Measurements from ENCODE around the gene TSHZ2.

Gene TSHZ2

DNA sequence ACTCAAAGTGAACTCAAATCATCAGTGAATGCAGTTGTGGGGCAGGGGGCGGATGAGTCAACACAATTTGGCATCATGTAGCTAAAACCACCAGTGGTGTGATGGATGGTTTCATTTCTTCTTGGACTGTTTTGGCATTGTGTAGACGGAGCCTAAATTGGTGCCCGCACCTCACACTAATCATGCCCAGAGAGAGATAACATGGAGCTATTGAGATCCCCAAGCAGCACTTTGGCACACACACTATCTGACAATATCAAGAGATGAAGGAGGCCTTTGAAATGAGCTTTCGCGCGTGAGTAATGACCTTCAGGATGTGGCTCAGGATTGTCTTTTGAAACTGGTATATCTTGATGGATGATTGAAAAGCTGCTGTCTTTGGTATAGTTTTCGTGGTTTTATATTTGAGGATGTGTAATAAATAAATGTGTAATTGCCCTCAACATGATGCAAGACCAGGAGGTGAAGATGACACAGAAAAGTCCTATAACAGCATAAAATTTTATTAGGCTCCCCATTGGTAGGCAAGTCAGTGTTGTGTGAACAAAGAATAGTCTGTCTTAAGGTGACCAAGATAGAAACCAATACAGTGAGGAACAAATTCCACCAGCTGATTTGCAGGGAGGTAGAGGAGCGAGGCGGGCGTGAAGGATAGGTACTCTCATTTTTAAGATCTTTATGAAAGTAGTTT is 174.2 kb downstream of the TSHZ2 start:
- TF ChIP-seq CTCF (IDR thresholded peaks at IDR 0.05) = no peak

DNA sequence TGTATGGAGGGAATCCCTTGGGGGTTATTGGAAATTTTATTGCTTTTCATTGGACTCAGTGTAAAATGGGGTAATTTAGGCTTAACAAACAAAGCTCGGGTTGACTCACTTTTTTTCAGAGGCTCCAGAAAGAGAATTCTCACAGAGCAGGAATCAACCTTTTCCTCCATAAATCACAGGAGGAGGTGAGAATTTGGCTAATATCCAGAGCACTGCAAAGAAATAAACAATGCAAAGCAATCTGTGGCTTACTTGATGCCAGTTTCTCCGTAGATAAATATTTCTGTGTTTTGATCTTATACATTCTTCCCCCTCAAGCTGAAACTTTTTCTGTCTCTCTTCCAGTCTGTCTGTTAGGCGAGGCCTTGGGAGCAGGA is 176.6 kb downstream of the TSHZ2 start:
- TF ChIP-seq CTCF (IDR thresholded peaks at IDR 0.05) = no peak

GRCh38 chr20:53149148-53149889 is 177.2 kb downstream of the TSHZ2 start:
- TF ChIP-seq CTCF (IDR thresholded peaks at IDR 0.05) = no peak

DNA sequence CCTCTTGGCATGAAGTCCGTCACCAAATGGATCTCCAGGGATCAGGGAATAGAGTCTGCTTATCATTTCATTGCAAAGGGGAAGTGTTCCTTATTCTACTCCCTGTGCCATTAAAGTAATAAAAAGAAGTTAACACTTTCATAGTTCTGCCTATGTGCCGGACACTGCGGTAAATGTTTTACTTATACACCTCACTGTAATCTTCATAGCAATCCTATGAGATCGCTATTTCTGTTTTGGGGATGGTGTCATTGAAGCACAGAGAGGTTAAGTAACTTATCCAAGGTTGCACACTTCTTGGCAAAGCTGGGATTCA is 177.7 kb downstream of the TSHZ2 start:
- TF ChIP-seq CTCF (IDR thresholded peaks at IDR 0.05) = no peak

GRCh38 chr20:53150532-53150931 is 178.4 kb downstream of the TSHZ2 start:
- TF ChIP-seq CTCF (IDR thresholded peaks at IDR 0.05) = no peak

- no peak for TF ChIP-seq CTCF (IDR thresholded peaks at IDR 0.05)
These were observed 180.1 kb downstream of the TSHZ2 start for GRCh38 chr20:53152228-53152627.

GRCh38 chr20:53154540-53154939 is 182.4 kb downstream of the TSHZ2 start:
- TF ChIP-seq CTCF (IDR thresholded peaks at IDR 0.05) = no peak
